ENCODE results near the gene NELFE.
"Not testable (repeated sequence)": the region's sequence is repeated elsewhere in the genome, so short reads cannot be mapped to it uniquely, and the experiment has no call there.

NELFE gene

DNA sequence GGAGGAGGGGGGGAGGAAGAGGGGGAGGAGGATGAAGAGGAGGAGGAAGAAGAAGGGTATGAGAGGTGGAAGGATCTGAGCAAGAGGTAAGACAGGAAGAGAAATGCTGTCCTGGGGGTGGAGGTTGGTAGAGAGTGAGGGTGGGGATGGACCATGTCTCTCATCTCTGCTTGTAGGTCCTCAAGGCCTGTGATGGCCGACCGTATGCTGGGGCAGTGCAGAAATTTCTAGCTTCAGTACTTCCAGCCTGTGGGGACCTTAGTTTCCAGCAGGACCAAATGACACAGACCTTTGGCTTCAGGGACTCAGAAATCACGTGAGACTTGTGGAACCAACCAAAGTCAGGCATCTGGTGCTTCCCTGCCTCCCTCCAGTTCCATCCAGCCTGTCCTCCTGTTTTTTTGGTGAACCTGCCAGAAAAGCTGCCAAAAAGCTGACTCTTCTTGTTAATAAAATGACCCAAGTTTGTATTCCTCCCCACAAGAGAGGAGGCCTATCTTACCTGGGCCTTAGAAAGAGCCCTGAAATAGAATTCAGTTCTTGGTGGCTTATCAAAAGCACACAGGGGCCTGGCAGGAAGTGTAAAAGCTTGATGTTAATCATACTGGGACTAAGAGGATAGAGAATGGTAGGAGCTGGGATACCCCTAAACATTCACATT lies 20.6 kb upstream of the NELFE start:
- TF ChIP-seq, protein P1, sequence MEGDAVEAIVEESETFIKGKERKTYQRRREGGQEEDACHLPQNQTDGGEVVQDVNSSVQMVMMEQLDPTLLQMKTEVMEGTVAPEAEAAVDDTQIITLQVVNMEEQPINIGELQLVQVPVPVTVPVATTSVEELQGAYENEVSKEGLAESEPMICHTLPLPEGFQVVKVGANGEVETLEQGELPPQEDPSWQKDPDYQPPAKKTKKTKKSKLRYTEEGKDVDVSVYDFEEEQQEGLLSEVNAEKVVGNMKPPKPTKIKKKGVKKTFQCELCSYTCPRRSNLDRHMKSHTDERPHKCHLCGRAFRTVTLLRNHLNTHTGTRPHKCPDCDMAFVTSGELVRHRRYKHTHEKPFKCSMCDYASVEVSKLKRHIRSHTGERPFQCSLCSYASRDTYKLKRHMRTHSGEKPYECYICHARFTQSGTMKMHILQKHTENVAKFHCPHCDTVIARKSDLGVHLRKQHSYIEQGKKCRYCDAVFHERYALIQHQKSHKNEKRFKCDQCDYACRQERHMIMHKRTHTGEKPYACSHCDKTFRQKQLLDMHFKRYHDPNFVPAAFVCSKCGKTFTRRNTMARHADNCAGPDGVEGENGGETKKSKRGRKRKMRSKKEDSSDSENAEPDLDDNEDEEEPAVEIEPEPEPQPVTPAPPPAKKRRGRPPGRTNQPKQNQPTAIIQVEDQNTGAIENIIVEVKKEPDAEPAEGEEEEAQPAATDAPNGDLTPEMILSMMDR (IDR thresholded peaks at IDR 0.05; ENCODE audit: extremely low read depth, insufficient read depth, missing control alignments): no peak
- in situ Hi-C loops (cut with MboI; ENCODE audit: low pct_unique_long_range_greater_than_20kb, low sequenced_read_pairs, unreplicated experiment): no loop called here
- no peak for DNase-seq (ENCODE audit: low spot score)

DNA sequence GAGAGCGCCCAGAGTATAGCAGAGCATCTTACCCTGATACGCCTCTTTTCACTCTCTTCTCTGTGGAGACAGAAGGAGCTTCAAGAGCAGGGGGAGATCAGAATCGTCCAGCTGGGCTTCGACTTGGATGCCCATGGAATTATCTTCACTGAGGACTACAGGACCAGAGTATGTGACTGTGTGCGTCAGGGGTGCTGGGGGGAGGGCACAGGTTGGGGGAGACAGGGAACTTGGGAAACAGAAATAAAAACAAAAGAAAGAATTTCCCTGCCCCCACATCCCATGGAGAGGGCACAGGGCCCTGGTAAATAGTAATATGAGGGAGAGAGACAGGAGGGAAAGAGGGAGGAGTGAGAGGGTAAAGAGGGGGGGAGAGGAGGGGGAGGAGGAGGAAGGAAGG lies 20.1 kb upstream of the NELFE start:
- no peak for DNase-seq (ENCODE audit: low spot score)

DNA sequence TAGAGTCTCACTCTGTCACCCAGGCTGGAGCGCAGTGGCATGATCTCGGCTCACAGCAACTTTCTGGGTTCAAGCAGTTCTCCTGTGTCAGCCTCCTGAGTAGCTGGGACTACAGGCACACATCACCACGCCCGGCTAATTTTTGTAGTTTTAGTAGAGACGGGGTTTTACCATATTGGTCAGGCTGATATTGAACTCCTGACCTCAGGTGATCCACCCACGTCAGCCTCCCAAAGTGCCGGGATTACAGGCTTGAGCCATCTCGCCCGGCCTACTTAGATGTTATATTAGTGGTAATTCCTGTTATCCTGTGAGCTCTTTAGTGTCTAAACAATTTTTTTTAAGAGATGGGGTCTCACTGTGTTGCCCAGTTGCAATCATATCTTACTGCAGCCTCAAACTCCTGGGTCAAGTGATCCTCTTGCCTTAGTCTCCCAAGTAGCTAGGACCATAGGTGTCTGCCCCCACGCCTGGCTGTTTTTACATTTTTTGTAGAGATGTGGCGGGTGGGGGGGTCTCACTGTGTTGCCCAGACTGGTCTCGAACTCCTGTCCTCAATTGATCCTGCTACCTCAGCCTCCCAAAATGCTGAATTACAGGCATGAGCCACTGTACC lies 19.2 kb upstream of the NELFE start:
- TF ChIP-seq, protein P1 (IDR thresholded peaks at IDR 0.05; ENCODE audit: extremely low read depth, insufficient read depth, missing control alignments): no peak
- DNase-seq (ENCODE audit: low spot score): no peak
- in situ Hi-C loops (cut with MboI; ENCODE audit: low pct_unique_long_range_greater_than_20kb, low sequenced_read_pairs, unreplicated experiment): no loop called here

More for the DNA sequence above, 20.1 kb upstream of the NELFE start:
- in situ Hi-C loops (cut with MboI; ENCODE audit: low pct_unique_long_range_greater_than_20kb, low sequenced_read_pairs, unreplicated experiment): no loop called here
- TF ChIP-seq, protein P1 (IDR thresholded peaks at IDR 0.05; ENCODE audit: extremely low read depth, insufficient read depth, missing control alignments): no peak

DNA sequence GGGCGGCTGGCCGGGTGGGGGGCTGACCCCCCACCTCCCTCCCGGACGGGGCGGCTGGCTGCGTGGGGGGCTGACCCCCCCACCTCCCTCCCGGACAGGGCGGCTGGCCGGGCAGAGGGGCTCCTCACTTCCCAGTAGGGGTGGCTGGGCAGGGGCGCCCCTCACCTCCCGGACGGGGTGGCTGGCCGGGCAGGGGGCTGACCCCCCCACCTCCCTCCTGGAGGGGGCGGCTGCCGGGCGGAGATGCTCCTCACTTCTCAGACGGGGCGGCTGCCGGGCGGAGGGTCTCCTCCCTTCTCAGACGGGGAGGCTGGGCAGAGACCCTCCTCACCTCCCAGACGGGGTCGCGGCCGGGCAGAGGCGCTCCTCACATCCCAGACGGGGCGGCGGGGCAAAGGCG lies 17.3 kb upstream of the NELFE start:
- DNase-seq (ENCODE audit: low spot score); in situ Hi-C loops (cut with MboI; ENCODE audit: low pct_unique_long_range_greater_than_20kb, low sequenced_read_pairs, unreplicated experiment): not testable (repeated sequence)

DNA sequence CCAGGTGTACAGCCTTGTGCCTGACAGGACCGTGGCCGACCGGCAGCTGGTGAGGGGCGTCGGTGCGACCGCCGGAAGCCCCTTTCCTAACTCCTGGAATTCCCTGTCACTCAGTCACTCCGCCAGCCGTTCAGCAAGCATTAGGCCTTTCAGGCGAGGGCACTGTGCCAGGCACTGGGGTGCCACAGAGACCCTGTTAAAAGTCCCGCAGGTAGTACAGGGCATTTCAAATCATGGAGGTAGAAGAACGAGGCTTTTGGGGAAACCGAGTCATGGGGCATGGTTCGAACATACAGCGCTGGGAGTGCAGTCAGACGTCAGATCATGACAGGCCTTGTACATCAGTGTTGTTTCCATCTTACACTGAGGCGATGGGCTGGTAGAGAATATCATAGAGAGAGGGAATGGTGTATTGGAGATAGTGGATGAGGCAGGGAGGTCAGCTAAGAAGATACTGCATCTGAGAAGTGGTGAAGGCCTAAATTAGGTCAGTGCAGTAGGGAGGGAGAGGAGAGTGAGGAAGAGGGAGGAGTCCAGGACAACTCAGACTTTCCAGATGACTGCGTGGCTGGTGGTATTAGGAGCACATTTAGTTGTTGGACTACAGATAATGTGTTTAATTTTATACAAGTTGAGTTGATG lies 14.1 kb upstream of the NELFE start:
- TF ChIP-seq, protein P1 (IDR thresholded peaks at IDR 0.05; ENCODE audit: extremely low read depth, insufficient read depth, missing control alignments): no peak
- DNase-seq (ENCODE audit: low spot score): no peak
- in situ Hi-C loops (cut with MboI; ENCODE audit: low pct_unique_long_range_greater_than_20kb, low sequenced_read_pairs, unreplicated experiment): no loop called here

DNA sequence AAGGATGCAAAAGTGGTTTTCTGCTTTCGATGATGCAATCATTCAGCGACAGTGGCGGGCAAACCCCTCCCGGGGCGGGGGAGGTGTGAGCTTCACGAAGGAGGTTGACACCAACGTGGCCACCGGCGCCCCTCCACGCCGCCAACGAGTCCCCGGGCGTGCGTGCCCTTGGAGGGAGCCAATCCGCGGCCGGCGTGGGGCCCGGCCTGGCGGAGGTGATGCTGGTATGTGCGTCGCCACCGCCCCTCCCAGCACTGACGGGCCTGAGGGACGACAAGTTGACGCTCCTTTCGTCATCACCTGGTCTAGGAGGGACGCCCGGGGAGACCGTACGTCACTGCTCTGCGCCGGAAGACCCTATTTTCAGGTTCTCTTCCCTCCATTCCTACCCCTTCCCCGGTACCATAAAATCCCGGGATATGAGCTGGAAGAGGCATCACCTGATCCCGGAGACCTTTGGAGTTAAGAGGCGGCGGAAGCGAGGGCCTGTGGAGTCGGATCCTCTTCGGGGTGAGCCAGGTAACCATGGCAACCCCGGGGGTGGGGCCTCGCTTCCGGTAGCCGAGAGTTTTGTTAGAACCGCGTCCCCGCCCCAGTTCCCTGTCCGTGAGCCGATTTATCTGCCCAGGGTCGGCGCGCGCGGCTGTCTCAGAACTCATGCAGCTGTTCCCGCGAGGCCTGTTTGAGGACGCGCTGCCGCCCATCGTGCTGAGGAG lies 13.4 kb upstream of the NELFE start, which contains the start of gene DXO:
TSS of gene DXO (minus strand) at position 146 of the 716 bp plus-strand sequence. CDS start 463 bp downstream, outside the sequence.
- in situ Hi-C loops (cut with MboI; ENCODE audit: low pct_unique_long_range_greater_than_20kb, low sequenced_read_pairs, unreplicated experiment): no loop called here
- TF ChIP-seq, protein P1 (IDR thresholded peaks at IDR 0.05; ENCODE audit: extremely low read depth, insufficient read depth, missing control alignments): no peak
- DNase-seq (ENCODE audit: low spot score): peak; percentile 99
